GM18526 (cell line): ENCODE data around the gene VWA8.

Experiments
- POLR2A ChIP-seq: IDR thresholded peaks from 3 replicates; pipeline ENCODE4 v1.6.1; 2011; ENCODE audit not compliant: insufficient read length; ENCODE audit errors: extremely low read depth

VWA8 gene

GRCh38 chr13:41614671-41615527 is 346.0 kb downstream of the VWA8 start:
- no peak for TF ChIP-seq POLR2A

- TF ChIP-seq POLR2A, result no peak
These were observed 346.8 kb downstream of the VWA8 start for GRCh38 chr13:41613984-41614661.

- no peak for TF ChIP-seq POLR2A
These were observed 347.4 kb downstream of the VWA8 start for GRCh38 chr13:41613471-41613870.

- TF ChIP-seq POLR2A, result no peak
These were observed 349.5 kb downstream of the VWA8 start for GRCh38 chr13:41611385-41611784.

GRCh38 chr13:41610404-41610803 is 350.5 kb downstream of the VWA8 start:
- TF ChIP-seq POLR2A, result no peak

GRCh38 chr13:41609828-41610227 is 351.1 kb downstream of the VWA8 start:
- TF ChIP-seq POLR2A, result no peak

GRCh38 chr13:41608839-41609177 is 352.1 kb downstream of the VWA8 start:
- no peak for TF ChIP-seq POLR2A

GRCh38 chr13:41608111-41608838 is 352.6 kb downstream of the VWA8 start:
- TF ChIP-seq POLR2A, result no peak

- no peak for TF ChIP-seq POLR2A
These were observed 354.3 kb downstream of the VWA8 start for GRCh38 chr13:41606646-41607045.

GRCh38 chr13:41605319-41606285 is 355.3 kb downstream of the VWA8 start:
- no peak for TF ChIP-seq POLR2A

GRCh38 chr13:41603917-41604316 is 357.0 kb downstream of the VWA8 start:
- TF ChIP-seq POLR2A, result no peak

GRCh38 chr13:41601718-41602445 is 359.0 kb downstream of the VWA8 start:
- no peak for TF ChIP-seq POLR2A

- no peak for TF ChIP-seq POLR2A
These were observed 361.3 kb downstream of the VWA8 start for GRCh38 chr13:41599619-41600018.
